ENCODE measurements around the gene NDUFS6. TPM values are rescaled to one million over a fixed set of nuclear protein-coding genes. Genes with fewer than 3 reads are reported as not detected.

Gene NDUFS6
- total RNA-seq, 1 donor from 2014 or later, result 128 TPM

GRCh38 chr5:1824903-1825841 is 24.0 kb downstream of the NDUFS6 start:
- intact Hi-C loops (cut with micrococcal nuclease), result no loop called here
- no peak for ATAC-seq
- DNase-seq, result no peak

- DNase-seq (no peak), ATAC-seq (no peak)
- intact Hi-C loops (cut with micrococcal nuclease), result no loop called here
These were observed 25.2 kb downstream of the NDUFS6 start for GRCh38 chr5:1826235-1826980.

GRCh38 chr5:1827025-1827885 is 26.0 kb downstream of the NDUFS6 start:
- intact Hi-C loops (cut with micrococcal nuclease), result no loop called here
- ATAC-seq (no peak), DNase-seq (no peak)

GRCh38 chr5:1827886-1828397 is 26.7 kb downstream of the NDUFS6 start:
- ATAC-seq (peak; percentile 7), DNase-seq (no peak)
- intact Hi-C loops (cut with micrococcal nuclease), result no loop called here

GRCh38 chr5:1830571-1831228 is 29.5 kb downstream of the NDUFS6 start:
- DNase-seq (no peak), ATAC-seq (no peak)
- intact Hi-C loops (cut with micrococcal nuclease), result no loop called here

- DNase-seq (no peak), ATAC-seq (no peak)
- intact Hi-C loops (cut with micrococcal nuclease), result no loop called here
These were observed 30.1 kb downstream of the NDUFS6 start for GRCh38 chr5:1831257-1831656.

- intact Hi-C loops (cut with micrococcal nuclease), result no loop called here
These were observed 30.6 kb downstream of the NDUFS6 start for GRCh38 chr5:1831677-1832313.

GRCh38 chr5:1832511-1833250 is 31.5 kb downstream of the NDUFS6 start:
- ATAC-seq (peak; percentile 77), DNase-seq (peak; percentile 53)
- intact Hi-C loops (cut with micrococcal nuclease), result no loop called here

More at GRCh38 chr5:1831677-1832313, 30.6 kb downstream of the NDUFS6 start:
- DNase-seq, result no peak
- ATAC-seq, result no peak

- DNase-seq (no peak), ATAC-seq (no peak)
- intact Hi-C loops (cut with micrococcal nuclease), result no loop called here
These were observed 32.2 kb downstream of the NDUFS6 start for GRCh38 chr5:1833264-1834021.

- DNase-seq, result no peak
- intact Hi-C loops (cut with micrococcal nuclease), result no loop called here
- ATAC-seq, result peak; percentile 22
These were observed 32.9 kb downstream of the NDUFS6 start for GRCh38 chr5:1834022-1834551.

- intact Hi-C loops (cut with micrococcal nuclease), result no loop called here
- no peak for DNase-seq
- ATAC-seq, result no peak
These were observed 33.7 kb downstream of the NDUFS6 start for GRCh38 chr5:1834721-1835429.

- ATAC-seq, result no peak
- intact Hi-C loops (cut with micrococcal nuclease), result no loop called here
- DNase-seq, result no peak
These were observed 34.2 kb downstream of the NDUFS6 start for GRCh38 chr5:1835431-1835830.

GRCh38 chr5:1836176-1836890 is 35.1 kb downstream of the NDUFS6 start:
- ATAC-seq (peak; percentile 69), DNase-seq (peak; percentile 69)
- intact Hi-C loops (cut with micrococcal nuclease), result no loop called here

- intact Hi-C loops (cut with micrococcal nuclease), result no loop called here
- DNase-seq (no peak), ATAC-seq (no peak)
These were observed 36.0 kb downstream of the NDUFS6 start for GRCh38 chr5:1836891-1837880.
